ENCODE data around the gene RNF166.
"Not testable (repeated sequence)": the region's sequence is repeated elsewhere in the genome, so short reads cannot be mapped to it uniquely, and the experiment has no call there.

RNF166 gene

DNA sequence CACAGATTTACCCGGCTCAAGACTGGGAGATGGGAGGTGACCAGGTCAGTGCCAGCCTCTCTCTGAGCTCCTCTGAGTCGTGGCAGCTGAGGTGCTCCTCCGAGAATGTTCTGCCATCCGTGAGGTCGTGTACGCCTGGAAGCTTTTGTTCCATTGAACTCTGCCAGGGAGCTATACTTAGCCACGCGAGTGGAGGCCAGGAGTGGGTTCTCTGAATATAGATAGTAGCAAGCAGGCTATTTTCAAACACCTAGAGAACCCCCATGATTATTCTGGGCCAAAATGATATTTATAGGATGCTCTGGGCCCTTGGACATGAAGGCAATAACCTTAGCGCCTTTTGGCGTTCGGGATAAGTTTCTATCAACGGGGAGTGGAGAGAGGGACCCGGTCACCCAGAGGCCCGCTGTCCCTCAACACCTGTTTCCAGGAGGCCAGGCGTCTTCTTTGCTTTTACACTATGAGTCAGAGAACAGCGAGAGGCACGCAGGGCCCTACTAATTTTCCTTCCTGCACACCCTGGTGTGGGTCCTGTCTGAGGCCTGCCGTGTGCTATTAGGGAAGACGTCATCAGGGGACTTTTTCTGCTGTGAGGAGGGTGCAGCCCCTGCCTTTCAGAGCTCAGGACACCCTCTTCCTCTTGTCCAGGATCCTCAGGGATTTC is 32.4 kb downstream of the RNF166 start:
- DNase-seq (ENCODE audit: low read depth): no peak

DNA sequence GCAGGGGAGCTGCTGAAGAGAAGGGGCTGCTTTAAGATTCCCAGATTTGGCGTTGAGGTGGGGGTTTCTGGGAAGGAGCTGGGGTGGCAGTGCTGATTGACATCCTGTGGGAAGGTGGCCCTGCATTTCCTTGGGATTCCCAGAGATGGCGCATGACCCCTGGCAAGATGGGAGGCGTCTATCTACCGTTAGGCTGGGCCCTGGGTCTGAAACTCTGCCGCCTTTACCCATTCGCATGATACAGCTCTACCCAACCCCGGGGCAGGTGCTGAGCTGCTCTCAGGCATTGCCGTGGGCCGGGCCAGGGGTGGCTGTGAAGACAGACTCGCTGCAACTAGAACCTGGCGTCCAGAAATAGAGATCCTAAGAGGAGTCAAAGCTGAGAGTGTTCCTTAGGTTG is 33.4 kb downstream of the RNF166 start:
- no peak for DNase-seq (ENCODE audit: low read depth)

DNA sequence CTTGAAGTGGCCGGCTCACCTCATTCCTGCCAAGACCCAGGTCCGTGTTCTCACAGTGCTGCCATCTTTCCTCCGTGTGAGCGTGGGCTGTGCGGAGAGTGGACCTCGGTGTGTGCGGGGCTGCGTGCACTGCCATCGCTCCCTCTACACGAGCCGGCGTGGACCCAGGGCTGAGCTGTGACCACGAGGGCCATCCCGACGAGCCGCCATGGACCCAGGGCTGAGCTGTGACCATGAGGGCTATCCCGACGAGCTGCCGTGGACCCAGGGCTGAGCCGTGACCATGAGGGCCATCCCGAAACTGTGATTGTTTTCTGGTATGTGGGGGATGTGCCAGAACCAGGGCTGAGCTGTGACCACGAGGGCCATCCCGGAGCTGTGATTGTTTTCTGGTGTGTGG is 34.4 kb downstream of the RNF166 start:
- DNase-seq (ENCODE audit: low read depth): no peak

DNA sequence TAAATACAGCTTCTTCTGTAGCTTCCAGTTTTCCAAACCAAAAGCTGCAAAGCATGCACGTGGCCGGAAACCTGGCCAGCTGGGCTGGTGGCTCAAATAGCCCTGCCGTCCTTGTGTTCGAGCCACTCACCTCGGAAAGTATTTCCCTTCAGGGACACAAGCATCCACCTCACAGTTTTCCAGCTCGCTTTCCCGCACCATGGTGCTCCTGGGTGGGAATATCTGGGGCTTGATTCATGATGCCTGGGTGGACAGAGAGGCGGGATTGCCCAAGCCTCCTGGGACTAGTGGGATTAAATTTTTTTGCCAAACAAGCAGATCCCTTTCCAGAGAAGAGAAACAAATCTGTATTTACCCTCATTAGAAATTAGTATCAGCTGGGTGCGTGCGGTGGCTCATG is 36.2 kb downstream of the RNF166 start:
- no peak for DNase-seq (ENCODE audit: low read depth)

- DNase-seq (ENCODE audit: low read depth): not testable (repeated sequence)
These were observed 36.7 kb downstream of the RNF166 start for GRCh38 chr16:88669493-88669892.

DNA sequence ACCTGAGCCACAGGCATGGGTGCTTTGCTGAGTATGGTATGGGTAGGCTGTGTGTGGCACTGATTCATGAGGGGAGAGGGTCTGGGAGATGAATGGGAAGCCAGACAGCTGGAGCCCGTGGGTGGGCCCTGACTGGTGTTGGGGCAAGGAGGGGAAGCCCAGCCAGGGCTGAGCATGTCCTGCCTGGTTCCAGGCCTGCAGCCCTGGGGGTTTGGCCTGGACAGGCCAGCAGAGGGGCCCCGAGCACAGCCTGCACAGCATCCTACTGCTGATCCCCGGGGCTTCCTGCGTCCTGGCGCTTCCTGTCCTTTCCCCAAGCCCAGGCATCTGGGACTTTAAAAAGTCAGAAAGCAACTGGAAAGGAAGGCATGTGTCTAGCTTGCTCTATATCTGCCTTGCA is 38.7 kb downstream of the RNF166 start:
- no peak for DNase-seq (ENCODE audit: low read depth)

DNA sequence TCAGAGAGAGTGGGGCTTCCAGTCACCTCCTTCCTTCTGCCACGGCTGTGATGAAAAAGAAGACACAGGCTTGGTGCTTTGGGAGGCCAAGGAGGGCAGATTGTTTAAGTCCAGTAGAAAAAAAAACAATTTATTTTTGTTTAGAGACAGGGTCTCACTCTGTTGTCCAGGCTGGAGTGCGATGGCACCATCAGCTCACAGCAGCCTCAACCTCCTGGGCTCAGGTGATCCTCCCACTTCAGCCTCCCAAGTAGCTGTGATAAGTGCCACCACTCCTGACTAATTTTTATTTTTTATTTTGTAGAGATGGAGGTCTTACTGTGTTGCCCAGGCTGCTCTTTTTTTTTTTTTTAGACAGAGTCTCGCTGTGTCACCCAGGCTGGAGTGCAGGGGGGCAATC is 40.6 kb downstream of the RNF166 start:
- DNase-seq (ENCODE audit: low read depth): no peak

DNA sequence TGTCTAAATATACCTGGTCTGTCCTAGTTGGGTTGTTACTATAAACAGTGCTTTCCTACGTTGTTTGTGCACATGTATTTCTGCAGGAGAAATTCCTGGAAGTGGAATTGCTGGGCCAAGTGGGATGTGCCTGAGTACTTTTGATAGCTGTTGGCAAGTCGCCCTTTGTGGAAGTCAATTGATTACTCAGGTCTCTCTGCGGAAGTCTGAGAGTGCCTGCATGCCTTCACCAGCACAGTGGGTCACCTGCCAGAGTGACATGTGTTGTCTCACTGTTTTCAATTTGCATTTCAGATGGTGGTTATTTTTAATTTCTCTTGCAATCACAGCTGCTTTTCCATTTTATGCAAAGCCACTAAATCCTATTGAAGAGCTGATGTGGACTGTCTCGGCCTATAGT is 41.1 kb downstream of the RNF166 start:
- no peak for DNase-seq (ENCODE audit: low read depth)

- DNase-seq (ENCODE audit: low read depth): peak; percentile 74
These were observed 43.2 kb downstream of the RNF166 start, which contains the start of gene MVD for GRCh38 chr16:88662843-88663606. TSS of gene MVD (minus strand) at chr16:88663091. CDS start at chr16:88663080, 11 bp downstream.

- no peak for DNase-seq (ENCODE audit: low read depth)
These were observed 43.9 kb downstream of the RNF166 start for GRCh38 chr16:88662222-88662842.

DNA sequence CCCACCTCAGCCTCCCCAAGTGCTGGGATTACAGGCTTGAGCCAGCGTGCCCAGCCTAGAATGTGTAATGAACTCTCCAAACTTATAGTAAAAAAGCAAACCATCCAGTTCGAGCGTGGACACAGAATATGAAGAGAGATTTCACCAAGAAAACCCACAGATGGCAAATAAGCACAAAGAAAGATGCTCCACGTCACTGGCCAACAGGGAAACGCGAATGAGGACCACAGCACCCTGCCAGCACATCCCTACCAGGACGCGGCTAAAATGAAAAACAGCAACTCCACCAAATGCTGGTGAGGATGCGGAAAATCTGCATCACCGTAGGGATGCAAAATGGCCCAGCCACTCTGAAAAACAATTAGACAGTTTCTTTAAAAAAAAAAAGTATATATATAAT is 44.7 kb downstream of the RNF166 start:
- no peak for DNase-seq (ENCODE audit: low read depth)

GRCh38 chr16:88659160-88659559 is 47.0 kb downstream of the RNF166 start:
- no peak for DNase-seq (ENCODE audit: low read depth)

DNA sequence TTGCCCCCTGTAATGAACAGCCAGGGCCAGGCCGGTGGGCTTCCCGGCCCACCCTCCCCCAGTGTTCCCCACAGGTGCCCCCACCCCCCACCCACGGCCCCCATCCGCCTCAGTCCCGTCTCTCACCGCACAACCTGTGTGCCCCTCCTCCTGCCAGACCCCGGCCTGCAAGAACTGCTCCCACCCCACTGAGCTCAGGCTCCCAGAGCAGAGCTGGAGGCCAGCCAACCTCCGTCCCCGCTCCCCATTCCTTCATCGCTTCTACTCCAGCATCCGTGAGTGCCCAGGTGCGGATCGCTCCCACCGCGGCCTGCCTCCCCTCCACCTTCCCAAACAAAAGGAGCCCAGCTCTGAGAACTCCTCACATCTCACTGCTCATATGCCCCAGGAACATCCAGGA is 47.5 kb downstream of the RNF166 start:
- no peak for DNase-seq (ENCODE audit: low read depth)

- DNase-seq (ENCODE audit: low read depth): no peak
These were observed 48.8 kb downstream of the RNF166 start for GRCh38 chr16:88657371-88657770.

DNA sequence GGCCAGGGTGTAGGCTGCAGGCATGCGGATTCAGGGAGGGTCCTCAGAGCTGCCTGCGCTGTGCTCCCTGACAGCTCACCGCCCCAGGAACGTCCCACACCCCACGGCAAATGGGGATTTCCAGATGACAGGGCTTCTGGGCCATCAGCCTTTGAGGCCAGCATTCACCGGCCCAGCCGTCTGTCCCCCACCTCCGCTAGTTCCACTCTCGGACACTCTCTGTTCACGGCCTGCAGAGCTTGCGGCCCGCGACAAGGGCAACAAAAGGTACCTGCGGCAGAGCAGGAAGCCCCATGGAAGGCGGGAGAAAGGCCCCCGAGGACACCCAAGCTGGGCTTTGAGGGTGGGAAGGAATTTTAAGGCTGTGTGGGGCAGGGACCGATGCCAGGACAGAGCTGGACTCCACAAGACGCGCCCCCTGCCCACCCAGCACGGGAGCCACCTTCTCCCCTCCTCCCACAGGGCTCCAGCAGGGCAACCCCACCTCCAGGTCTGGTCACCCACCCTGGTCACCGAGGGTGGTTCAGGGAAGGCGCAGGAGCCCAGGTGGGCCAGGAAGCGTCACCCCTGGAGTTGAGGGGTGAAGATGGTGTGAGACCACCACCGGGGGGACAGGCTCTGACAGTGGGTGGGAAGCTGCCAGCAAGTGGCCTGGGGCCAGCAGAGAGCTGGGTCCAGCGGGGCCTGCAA is 49.8 kb downstream of the RNF166 start:
- DNase-seq (ENCODE audit: low read depth): no peak

- DNase-seq (ENCODE audit: low read depth): no peak
These were observed 50.4 kb downstream of the RNF166 start for GRCh38 chr16:88655733-88656281.

- no peak for DNase-seq (ENCODE audit: low read depth)
These were observed 51.0 kb downstream of the RNF166 start for GRCh38 chr16:88655053-88655732.

GRCh38 chr16:88654363-88655052 is 51.7 kb downstream of the RNF166 start:
- no peak for DNase-seq (ENCODE audit: low read depth)

- DNase-seq (ENCODE audit: low read depth): no peak
These were observed 52.4 kb downstream of the RNF166 start for GRCh38 chr16:88653596-88654362.

DNA sequence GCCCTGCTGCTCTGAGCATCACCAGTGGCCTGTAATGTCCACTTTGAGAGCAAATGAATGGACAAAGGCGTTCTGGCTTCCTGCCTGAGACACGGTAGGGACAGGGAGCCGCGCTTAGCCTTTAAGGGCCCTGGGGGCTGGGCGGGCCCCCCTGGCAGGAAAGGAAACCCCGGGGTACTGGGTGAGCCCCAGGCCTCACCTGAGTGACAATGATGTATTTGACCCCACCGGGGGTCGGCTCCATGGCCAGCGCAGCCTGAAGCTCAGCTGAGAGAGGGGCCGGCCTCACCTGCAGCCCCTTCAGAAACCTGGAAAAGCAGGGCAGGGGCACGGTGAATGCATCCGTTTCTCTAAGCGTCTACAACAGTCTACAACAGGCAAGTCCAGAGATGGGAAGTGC is 53.1 kb downstream of the RNF166 start:
- no peak for DNase-seq (ENCODE audit: low read depth)

DNA sequence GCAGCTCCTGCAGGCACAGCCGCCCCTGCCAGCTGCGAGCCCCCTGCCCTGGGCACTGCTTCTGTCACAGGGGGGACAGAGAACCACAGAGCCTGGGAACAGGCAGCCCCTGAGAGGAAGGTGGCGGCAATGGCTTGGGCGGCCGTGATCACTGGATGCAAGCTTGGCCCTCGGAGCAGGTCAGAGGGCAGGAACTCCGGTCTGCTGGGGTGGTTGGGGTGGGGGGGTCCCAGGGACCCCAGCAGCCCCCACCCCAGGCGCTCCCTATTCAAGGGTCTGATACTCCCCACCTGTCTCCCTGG is 53.5 kb downstream of the RNF166 start:
- no peak for DNase-seq (ENCODE audit: low read depth)

Measured in GM04503 (cell line).